Fibroblast of lung (primary cell): ENCODE data around the gene GGTLC1. TPM values are rescaled to one million over a fixed set of nuclear protein-coding genes. Genes with fewer than 3 reads are reported as not detected.

Experiments used
- DNase-seq, 2 donors: peaks; one replicate each; pipeline versions ENCODE4 v3.0.0 to v3.0.0-alpha.2; 2010; ENCODE audit warnings: low read depth in 2 of 2
- H2AFZ ChIP-seq: 2 replicates; pipeline ENCODE4 v1.5.1; 2012; ENCODE audit warnings: low read length, control low read depth, inconsistent platforms
- H3K27ac ChIP-seq: 2 replicates; pipeline ENCODE4 v1.5.1; 2011; ENCODE audit warnings: low read length, control low read depth; ENCODE audit not compliant: insufficient read depth
- H3K27me3 ChIP-seq: 2 replicates; pipeline ENCODE4 v1.5.1; 2011; ENCODE audit warnings: mild to moderate bottlenecking, low read length; ENCODE audit not compliant: control insufficient read depth, insufficient read depth
- H3K36me3 ChIP-seq: 2 replicates; pipeline ENCODE4 v1.5.1; 2011; ENCODE audit warnings: low read length; ENCODE audit not compliant: control insufficient read depth, insufficient read depth
- H3K4me1 ChIP-seq: 2 replicates; pipeline ENCODE4 v1.5.1; 2011; ENCODE audit warnings: low read length; ENCODE audit not compliant: control insufficient read depth, insufficient read depth; ENCODE audit errors: extremely low read depth
- H3K4me2 ChIP-seq: 2 replicates; pipeline ENCODE4 v1.5.1; 2011; ENCODE audit warnings: low read length, control low read depth; ENCODE audit not compliant: insufficient read depth; ENCODE audit errors: extremely low read depth
- H3K4me3 ChIP-seq, 4 experiments: fragments of 200-600 bp in 1 of 4; sonication (generic) in 1 of 4; replicated peaks in 1 of 4; 2 replicates each; pipeline ENCODE4 v1.5.1; 2011 to 2016; ENCODE audit warnings: low read length in 4 of 4, low read depth in 3 of 4, mild to moderate bottlenecking in 3 of 4, control low read depth in 2 of 4, inconsistent platforms in 1 of 4, mixed read lengths in 1 of 4; ENCODE audit not compliant: insufficient read depth in 1 of 4; ENCODE audit errors: control extremely low read depth in 1 of 4
- H3K79me2 ChIP-seq: 2 replicates; pipeline ENCODE4 v1.5.1; 2012; ENCODE audit warnings: mild to moderate bottlenecking, low read length, inconsistent platforms; ENCODE audit not compliant: control insufficient read depth, insufficient read depth
- H3K9ac ChIP-seq: 2 replicates; pipeline ENCODE4 v1.5.1; 2011; ENCODE audit warnings: mild to moderate bottlenecking, low read length, control low read depth; ENCODE audit not compliant: insufficient read depth
- H3K9me3 ChIP-seq: 2 replicates; pipeline ENCODE4 v1.5.1; 2012; ENCODE audit warnings: low read depth, low read length; ENCODE audit not compliant: control insufficient read depth, insufficient read depth
- H4K20me1 ChIP-seq: 2 replicates; pipeline ENCODE4 v1.5.1; 2011; ENCODE audit warnings: low read length; ENCODE audit not compliant: control insufficient read depth, insufficient read depth; ENCODE audit errors: extremely low read depth
- EZH2 ChIP-seq: IDR thresholded peaks from 2 replicates; pipeline ENCODE4 v1.5.1; 2012; ENCODE audit warnings: low read length, control low read depth, mild to moderate bottlenecking; ENCODE audit errors: missing control alignments
- polyA plus RNA-seq, 2 donors: library from polyadenylated mRNA; depleted of rRNA in 1 of 2; stranded (reverse) in 1 of 2; unstranded in 1 of 2; fragments of >200 nt; gene quantifications; 2 replicates each; pipeline ENCODE4 v1.2.1, GENCODE V29; 2011 to 2012; ENCODE audit warnings: missing spikeins in 1 of 2
- total RNA-seq: library from RNA; depleted of rRNA; stranded (reverse); fragments of >200 nt; gene quantifications from 2 replicates; pipeline ENCODE4 v1.2.1, GENCODE V29; 2014
- TF ChIP-seq, protein P1 (sequence below), 2 donors: IDR thresholded peaks in 1 of 2; conservative IDR thresholded peaks in 1 of 2; 1 replicate in 1 of 2; 2 replicates in 1 of 2; pipeline ENCODE4 v1.5.1; 2011 to 2012; ENCODE audit warnings: low read length in 2 of 2, control low read depth in 1 of 2, inconsistent platforms in 1 of 2, low read depth in 1 of 2, mild to moderate bottlenecking in 1 of 2

GGTLC1 gene
- total and polyA plus RNA-seq, 2 donors (not counting 1 experiment from before 2014, with no cell fraction given) = not detected

GRCh38 chr20:24022621-24023180 is 34.1 kb upstream of the GGTLC1 start:
- Histone ChIP-seq H3K27me3 (no peaks in the 10 kb centered on the region), H2AFZ (no peak overlapping the region), H3K4me1 (no peaks in the 10 kb centered on the region), H3K27ac (no peak overlapping the region), H3K9ac (no peak overlapping the region), H3K4me3 (no peak overlapping the region), H3K36me3 (no peaks in the 10 kb centered on the region), H3K4me2 (no peak overlapping the region), H3K79me2 (no peaks in the 10 kb centered on the region), H3K9me3 (no peaks in the 10 kb centered on the region), H4K20me1 (no peaks in the 10 kb centered on the region)
- TF ChIP-seq EZH2 = no peak
- no peak for DNase-seq

DNA sequence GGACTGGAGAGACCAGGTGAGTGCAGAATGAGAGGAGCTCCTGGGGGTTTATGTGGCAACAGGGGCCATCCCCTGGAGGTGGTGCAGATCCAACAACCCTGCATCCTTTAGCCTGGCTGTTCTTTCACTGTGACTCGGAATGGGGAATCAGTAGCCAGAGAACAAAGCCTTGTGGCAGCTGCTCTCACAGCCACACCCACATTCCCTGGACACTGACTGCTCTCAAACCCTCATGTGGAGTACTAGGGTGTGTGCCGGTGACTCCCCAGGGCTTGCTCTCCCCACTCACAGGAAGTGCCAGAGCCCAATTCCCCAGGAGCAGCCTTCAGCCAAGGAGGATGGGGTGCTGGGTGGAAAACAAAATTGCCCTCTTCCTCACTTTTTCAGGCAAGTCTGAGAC is 30.2 kb upstream of the GGTLC1 start:
- H3K4me1 ChIP-seq = no peaks in the 10 kb centered on the region

DNA sequence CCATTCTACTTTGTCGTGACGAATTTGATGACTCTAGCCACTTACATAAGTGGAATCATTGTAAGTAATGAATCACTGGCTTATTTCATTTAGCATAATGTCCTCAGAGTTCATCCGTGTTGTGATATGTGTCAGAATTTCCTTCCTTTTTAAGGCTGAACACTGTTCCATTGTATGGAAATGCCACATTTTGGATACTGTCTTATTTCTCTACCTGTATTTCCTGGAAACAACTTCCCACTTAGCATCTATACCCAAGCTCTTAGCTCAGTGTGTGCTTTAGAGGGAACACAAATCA is 28.8 kb upstream of the GGTLC1 start:
- H3K4me1 ChIP-seq = no peaks in the 10 kb centered on the region

More for the DNA sequence above, 30.2 kb upstream of the GGTLC1 start:
- Histone ChIP-seq H3K4me2 (no peak overlapping the region), H3K4me3 (no peak overlapping the region), H2AFZ (no peak overlapping the region), H3K9me3 (no peaks in the 10 kb centered on the region), H3K27me3 (no peaks in the 10 kb centered on the region), H3K36me3 (no peaks in the 10 kb centered on the region), H3K79me2 (no peaks in the 10 kb centered on the region), H3K27ac (no peak overlapping the region), H3K9ac (no peak overlapping the region), H4K20me1 (no peaks in the 10 kb centered on the region)
- no peak for TF ChIP-seq EZH2
- TF ChIP-seq, protein P1, sequence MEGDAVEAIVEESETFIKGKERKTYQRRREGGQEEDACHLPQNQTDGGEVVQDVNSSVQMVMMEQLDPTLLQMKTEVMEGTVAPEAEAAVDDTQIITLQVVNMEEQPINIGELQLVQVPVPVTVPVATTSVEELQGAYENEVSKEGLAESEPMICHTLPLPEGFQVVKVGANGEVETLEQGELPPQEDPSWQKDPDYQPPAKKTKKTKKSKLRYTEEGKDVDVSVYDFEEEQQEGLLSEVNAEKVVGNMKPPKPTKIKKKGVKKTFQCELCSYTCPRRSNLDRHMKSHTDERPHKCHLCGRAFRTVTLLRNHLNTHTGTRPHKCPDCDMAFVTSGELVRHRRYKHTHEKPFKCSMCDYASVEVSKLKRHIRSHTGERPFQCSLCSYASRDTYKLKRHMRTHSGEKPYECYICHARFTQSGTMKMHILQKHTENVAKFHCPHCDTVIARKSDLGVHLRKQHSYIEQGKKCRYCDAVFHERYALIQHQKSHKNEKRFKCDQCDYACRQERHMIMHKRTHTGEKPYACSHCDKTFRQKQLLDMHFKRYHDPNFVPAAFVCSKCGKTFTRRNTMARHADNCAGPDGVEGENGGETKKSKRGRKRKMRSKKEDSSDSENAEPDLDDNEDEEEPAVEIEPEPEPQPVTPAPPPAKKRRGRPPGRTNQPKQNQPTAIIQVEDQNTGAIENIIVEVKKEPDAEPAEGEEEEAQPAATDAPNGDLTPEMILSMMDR (conservative IDR thresholded peaks at IDR 0.05 in 1 of 2, IDR thresholded peaks at IDR 0.05 in 1 of 2; ENCODE audit: low read depth in 1 of 2, low read length in 2 of 2) = no peak
- DNase-seq = no peak

More for the DNA sequence above, 28.8 kb upstream of the GGTLC1 start:
- no peak overlapping the region for H3K9ac ChIP-seq
- H3K36me3 ChIP-seq = no peaks in the 10 kb centered on the region
- H3K27me3 ChIP-seq = no peaks in the 10 kb centered on the region
- DNase-seq = no peak
- H3K27ac ChIP-seq = no peak overlapping the region
- TF ChIP-seq, protein P1 (conservative IDR thresholded peaks at IDR 0.05 in 1 of 2, IDR thresholded peaks at IDR 0.05 in 1 of 2; ENCODE audit: low read depth in 1 of 2, low read length in 2 of 2) = no peak
- TF ChIP-seq EZH2 = no peak
- H2AFZ ChIP-seq = no peak overlapping the region
- no peak overlapping the region for H3K4me3 ChIP-seq
- H4K20me1 ChIP-seq = no peaks in the 10 kb centered on the region
- H3K9me3 ChIP-seq = no peaks in the 10 kb centered on the region
- no peaks in the 10 kb centered on the region for H3K79me2 ChIP-seq
- H3K4me2 ChIP-seq = no peak overlapping the region
